CD14-positive monocyte (primary cell): ENCODE results near the gene SCD5. TPM values are rescaled to one million over a fixed set of nuclear protein-coding genes. Genes with fewer than 3 reads are reported as not detected.

Experiments
- DNase-seq, 3 donors: peaks; one replicate each; pipeline ENCODE4 v3.0.0-alpha.2; 2011 to 2022
- H2AFZ ChIP-seq: 2 replicates; pipeline ENCODE4 v1.6.0; 2012; ENCODE audit warnings: mild to moderate bottlenecking, low read depth, low read length, inconsistent platforms; ENCODE audit not compliant: insufficient read depth, poor library complexity, severe bottlenecking
- H3K27ac ChIP-seq, 2 donors: 1 replicate in 1 of 2; 2 replicates in 1 of 2; pipeline ENCODE4 v1.5.1; 2012 to 2013; ENCODE audit warnings: low read length in 2 of 2, control low read depth in 1 of 2, inconsistent platforms in 1 of 2, low read depth in 1 of 2, mild to moderate bottlenecking in 1 of 2
- H3K27me3 ChIP-seq, 2 donors: one replicate each; pipeline versions ENCODE4 v1.6.0 to v1.6.1; 2011 to 2013; ENCODE audit warnings: low read length in 2 of 2; ENCODE audit not compliant: control insufficient read depth in 2 of 2, insufficient read depth in 2 of 2
- H3K36me3 ChIP-seq, 2 donors: replicated peaks in 1 of 2; 1 replicate in 1 of 2; 2 replicates in 1 of 2; pipeline versions ENCODE4 v1.5.1 to v1.6.1; 2012 to 2013; ENCODE audit warnings: low read length in 2 of 2, control low read depth in 1 of 2, inconsistent platforms in 1 of 2, mild to moderate bottlenecking in 1 of 2; ENCODE audit not compliant: insufficient read depth in 2 of 2, control insufficient read depth in 1 of 2
- H3K4me1 ChIP-seq, 2 donors: 1 replicate in 1 of 2; 2 replicates in 1 of 2; pipeline versions ENCODE4 v1.5.1 to v1.6.1; 2012 to 2013; ENCODE audit warnings: low read length in 2 of 2, control low read depth in 1 of 2, inconsistent platforms in 1 of 2, mild to moderate bottlenecking in 1 of 2, moderate library complexity in 1 of 2; ENCODE audit not compliant: insufficient read depth in 2 of 2, control insufficient read depth in 1 of 2
- H3K4me2 ChIP-seq: replicated peaks from 2 replicates; pipeline ENCODE3; 2012; ENCODE audit warnings: low read length, moderate library complexity, mild to moderate bottlenecking; ENCODE audit not compliant: poor library complexity, severe bottlenecking; ENCODE audit errors: extremely low read depth
- H3K4me3 ChIP-seq, 3 experiments: fragments of 200-600 bp in 1 of 3; sonication (generic) in 1 of 3; replicated peaks in 1 of 3; 1 replicate in 2 of 3; 2 replicates in 1 of 3; pipeline ENCODE4 v1.5.1; 2011 to 2013; ENCODE audit warnings: low read length in 3 of 3, mild to moderate bottlenecking in 3 of 3, control low read depth in 2 of 3, low read depth in 2 of 3, inconsistent platforms in 1 of 3, moderate library complexity in 1 of 3
- H3K79me2 ChIP-seq: 2 replicates; pipeline ENCODE4 v1.6.0; 2012; ENCODE audit warnings: mild to moderate bottlenecking, control low read depth, inconsistent platforms, low read length, moderate library complexity; ENCODE audit not compliant: insufficient read depth
- H3K9ac ChIP-seq: 2 replicates; pipeline ENCODE4 v1.6.0; 2017; ENCODE audit warnings: low read length, mild to moderate bottlenecking; ENCODE audit not compliant: insufficient read depth, poor library complexity, severe bottlenecking
- H3K9me3 ChIP-seq, 2 donors: replicated peaks in 1 of 2; 1 replicate in 1 of 2; 2 replicates in 1 of 2; pipeline versions ENCODE4 v1.5.1 to v1.6.1; 2012 to 2013; ENCODE audit warnings: low read length in 2 of 2, control low read depth in 1 of 2; ENCODE audit not compliant: control insufficient read depth in 1 of 2, insufficient read depth in 1 of 2
- H4K20me1 ChIP-seq: 2 replicates; pipeline ENCODE4 v1.6.0; 2012; ENCODE audit warnings: mild to moderate bottlenecking, low read length, control low read depth, moderate library complexity; ENCODE audit not compliant: insufficient read depth
- H3K27ac Mint-ChIP-seq, 7 donors: one replicate each; pipeline ENCODE4 v1.8.0; 2020; ENCODE audit warnings: mild to moderate bottlenecking in 7 of 7, mixed read lengths in 7 of 7, moderate library complexity in 6 of 7, inconsistent platforms in 2 of 7
- H3K27me3 Mint-ChIP-seq, 3 donors: one replicate each; pipeline ENCODE4 v1.8.0; 2021 to 2022; ENCODE audit warnings: low read depth in 3 of 3, mild to moderate bottlenecking in 3 of 3, mixed read lengths in 3 of 3, moderate library complexity in 3 of 3, inconsistent platforms in 1 of 3
- H3K36me3 Mint-ChIP-seq, 2 donors: one replicate each; pipeline ENCODE4 v1.8.0; 2020; ENCODE audit warnings: mixed read lengths in 2 of 2, inconsistent platforms in 1 of 2, mild to moderate bottlenecking in 1 of 2
- H3K4me1 Mint-ChIP-seq: one replicate; pipeline ENCODE4 v1.8.0; 2020; ENCODE audit warnings: mild to moderate bottlenecking, mixed read lengths
- H3K4me3 Mint-ChIP-seq, 2 donors: one replicate each; pipeline ENCODE4 v1.8.0; 2020; ENCODE audit warnings: mild to moderate bottlenecking in 2 of 2, mixed read lengths in 2 of 2, moderate library complexity in 1 of 2
- H3K9me3 Mint-ChIP-seq, 7 donors: one replicate each; pipeline ENCODE4 v1.8.0; 2020 to 2022; ENCODE audit warnings: mixed read lengths in 7 of 7, mild to moderate bottlenecking in 6 of 7, moderate library complexity in 6 of 7, inconsistent platforms in 2 of 7
- CTCF ChIP-seq: fragments of 200-600 bp; IDR thresholded peaks from one replicate; pipeline ENCODE4 v1.8.0; 2022; ENCODE audit warnings: antibody characterized with exemption, mild to moderate bottlenecking
- WGBS: methylation state at CpG from one replicate; pipeline ENCODE4 v1.1.5; 2013; ENCODE audit warnings: missing lambda C conversion rate; ENCODE audit not compliant: insufficient coverage; 5-methylcytosine and 5-hydroxymethylcytosine counted together
- intact Hi-C, 2 donors: fragments of 100-400 bp; cut with micrococcal nuclease; formaldehyde crosslinking; loops; one replicate each; pipeline versions ENCODE4 v1.15.0 to v1.15.1; 2023
- polyA plus RNA-seq, 3 donors: library from polyadenylated mRNA; depleted of rRNA in 1 of 3; unstranded in 2 of 3; stranded (reverse) in 1 of 3; fragments of 300-500 nt in 2 of 3; fragments of >200 nt in 1 of 3; fragmentation: Illumina TruSeq in 2 of 3; gene quantifications; 1 replicate in 2 of 3; 2 replicates in 1 of 3; pipeline ENCODE4 v1.2.3, GENCODE V29; 2012 to 2021

The SCD5 gene
- polyA plus RNA-seq, 3 donors, result 0.28 to 1.3 (median 0.61) TPM

GRCh38 chr4:82791179-82791578, 7.4 kb downstream of the SCD5 start:
- H3K27me3 Mint-ChIP-seq, result peaks cover 8 to 9% (median 8%) of the 10 kb centered on the region in 3 donors

GRCh38 chr4:82790060-82790660, 8.4 kb downstream of the SCD5 start:
- H3K9me3 Mint-ChIP-seq, result peaks cover 0 to 5% (median 0%) of the 10 kb centered on the region in 7 donors
- Histone ChIP-seq H4K20me1 (no peaks in the 10 kb centered on the region), H3K9me3 (no peaks in the 10 kb centered on the region), H3K27ac (no peak overlapping the region), H3K27me3 (no peaks in the 10 kb centered on the region), H2AFZ (no peak overlapping the region), H3K36me3 (no peaks in the 10 kb centered on the region), H3K4me2 (no peak overlapping the region), H3K9ac (no peak overlapping the region), H3K79me2 (no peaks in the 10 kb centered on the region), H3K4me3 (no peak overlapping the region), H3K4me1 (no peaks in the 10 kb centered on the region)
- H3K4me1 Mint-ChIP-seq, result peaks cover 6% of the 10 kb centered on the region
- H3K36me3 Mint-ChIP-seq, result no peaks in the 10 kb centered on the region
- intact Hi-C loops, result no loop called here
- whole genome bisulfite sequencing, result 97% methylated on average over 3 of the region's 8 CpGs
- DNase-seq, result no peak
- no peak overlapping the region for H3K27ac Mint-ChIP-seq
- H3K4me3 Mint-ChIP-seq, result no peak overlapping the region
- no peak for TF ChIP-seq CTCF
- H3K27me3 Mint-ChIP-seq, result peaks cover 2% of the 10 kb centered on the region in 3 donors

More at GRCh38 chr4:82791179-82791578, 7.4 kb downstream of the SCD5 start:
- DNase-seq, result no peak
- no peak overlapping the region for H3K4me3 Mint-ChIP-seq
- H3K36me3 Mint-ChIP-seq, result no peaks in the 10 kb centered on the region
- peaks cover 0 to 5% (median 0%) of the 10 kb centered on the region in 7 donors for H3K9me3 Mint-ChIP-seq
- no peak overlapping the region for H2AFZ ChIP-seq
- WGBS, result 95% methylated on average over 3 of the region's 6 CpGs
- no peaks in the 10 kb centered on the region for H3K4me1 Mint-ChIP-seq
- no peaks in the 10 kb centered on the region for H3K79me2 ChIP-seq
- H3K27me3 ChIP-seq, result no peaks in the 10 kb centered on the region
- no peak overlapping the region for H3K27ac Mint-ChIP-seq
- H4K20me1 ChIP-seq, result no peaks in the 10 kb centered on the region
- no peak overlapping the region for H3K9ac ChIP-seq
- no peaks in the 10 kb centered on the region for H3K4me1 ChIP-seq
- no peaks in the 10 kb centered on the region for H3K9me3 ChIP-seq
- TF ChIP-seq CTCF, result no peak
- no peak overlapping the region for H3K27ac ChIP-seq
- intact Hi-C loops, result no loop called here
- H3K4me2 ChIP-seq, result no peak overlapping the region
- no peaks in the 10 kb centered on the region for H3K36me3 ChIP-seq
- H3K4me3 ChIP-seq, result no peak overlapping the region
